NT2/D1 (cell line): ENCODE results near the gene PHTF2.

Experiments used
- SUZ12 ChIP-seq: IDR thresholded peaks from 2 replicates; pipeline ENCODE4 v1.6.1; 2011; ENCODE audit not compliant: insufficient read length, insufficient read depth; ENCODE audit errors: extremely low read depth
- ZNF274 ChIP-seq: IDR thresholded peaks from 2 replicates; pipeline ENCODE4 v1.6.1; 2011; ENCODE audit warnings: mild to moderate bottlenecking, low read depth, low read length

DNA sequence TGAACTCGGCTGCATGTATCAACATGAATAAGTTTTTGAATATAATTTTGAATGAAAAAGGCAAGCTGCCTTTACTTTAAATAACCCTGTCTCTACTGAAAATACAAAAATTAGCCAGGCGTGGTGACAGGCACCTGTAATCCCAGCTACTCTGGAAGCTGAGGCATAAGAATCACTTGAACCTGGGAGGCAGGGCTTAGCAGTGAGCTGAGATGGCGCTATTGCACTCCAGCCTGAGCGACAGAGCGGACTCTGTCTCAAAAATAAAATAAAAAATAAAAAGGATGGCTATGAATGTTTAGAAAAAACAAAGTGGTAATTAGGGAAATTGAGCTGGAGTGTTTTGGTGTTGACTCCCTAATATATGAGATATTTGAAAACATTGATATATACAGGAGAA lies 133.3 kb downstream of the PHTF2 start:
- TF ChIP-seq SUZ12 (no peak), ZNF274 (no peak)
